ENCODE measurements around the gene GAB2. TPM values are rescaled to one million over a fixed set of nuclear protein-coding genes. Genes with fewer than 3 reads are reported as not detected.
"Not testable (repeated sequence)": the region's sequence is repeated elsewhere in the genome, so short reads cannot be mapped to it uniquely, and the experiment has no call there.

Gene GAB2
- total RNA-seq, 2 donors from 2014 or later = 27.7 to 29.8 TPM

DNA sequence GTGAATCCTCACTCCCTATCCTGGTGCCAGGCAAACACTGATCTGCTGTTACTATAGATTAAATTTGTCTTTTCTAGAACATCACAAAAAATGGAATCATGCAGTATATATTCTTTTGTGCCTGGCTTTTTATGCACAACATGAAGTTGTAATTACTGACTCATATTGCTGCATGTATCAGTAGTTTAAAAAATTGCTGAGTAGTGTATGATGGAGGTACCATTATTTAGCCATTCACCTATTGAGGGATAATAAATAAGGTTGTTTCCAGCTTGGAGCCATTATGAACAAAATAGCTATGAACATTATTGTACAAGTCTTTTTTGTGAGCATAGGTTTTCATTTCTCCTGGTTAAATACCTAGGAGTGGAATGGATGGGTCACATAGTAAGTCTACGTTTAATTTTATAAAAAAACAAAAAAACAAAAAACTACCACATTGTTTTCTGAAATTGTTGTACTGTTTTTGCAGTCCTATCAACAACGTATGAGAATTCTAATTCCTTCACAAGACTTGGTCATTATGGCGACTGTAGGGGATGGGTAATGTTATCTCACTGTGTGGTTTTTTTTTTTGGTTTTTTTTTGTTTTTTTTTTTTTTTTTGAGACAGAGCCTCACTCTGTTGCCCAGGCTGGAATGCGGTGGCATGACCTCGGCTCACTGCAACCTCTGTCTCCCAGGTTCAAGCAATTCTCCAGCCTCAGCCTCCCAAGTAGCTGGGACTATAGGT is 117.3 kb downstream of the GAB2 start:
- intact Hi-C loops (cut with DNase I, micrococcal nuclease) = no loop called here
- ATAC-seq (no peak), DNase-seq (no peak)

DNA sequence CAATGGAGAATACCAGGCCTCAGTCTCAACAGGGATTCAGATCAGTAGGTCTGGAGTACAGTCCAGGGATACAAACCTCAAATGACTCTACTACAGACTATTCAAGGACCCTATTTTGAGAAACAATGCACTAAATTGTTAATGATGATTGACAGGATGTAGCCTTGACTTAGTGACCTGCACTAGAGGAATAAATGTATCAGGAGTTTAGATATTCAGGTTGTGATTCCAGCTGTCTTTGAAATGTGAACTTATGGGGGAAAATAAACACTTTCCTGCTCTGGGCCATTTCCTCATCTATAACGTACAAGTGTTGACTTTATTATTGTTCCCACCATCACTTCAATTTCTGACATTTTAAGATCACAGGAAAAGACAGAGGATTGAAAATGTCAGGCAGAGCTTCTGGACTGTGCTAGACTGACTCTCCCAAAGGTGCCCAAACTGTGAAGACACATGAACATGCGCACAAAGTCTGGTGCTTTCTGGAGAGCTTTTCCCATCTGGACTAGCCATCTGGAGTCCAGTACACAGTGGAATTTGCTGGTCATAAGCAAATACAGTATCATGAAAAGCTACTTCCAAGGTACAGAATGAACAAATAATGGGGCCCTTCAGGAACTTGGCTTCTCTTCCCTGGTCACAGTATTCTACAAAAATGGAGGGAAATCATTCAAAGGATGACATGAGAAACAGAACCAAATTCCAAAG is 118.5 kb downstream of the GAB2 start:
- ATAC-seq = no peak
- no peak for DNase-seq
- intact Hi-C loops (cut with DNase I, micrococcal nuclease) = no loop called here

DNA sequence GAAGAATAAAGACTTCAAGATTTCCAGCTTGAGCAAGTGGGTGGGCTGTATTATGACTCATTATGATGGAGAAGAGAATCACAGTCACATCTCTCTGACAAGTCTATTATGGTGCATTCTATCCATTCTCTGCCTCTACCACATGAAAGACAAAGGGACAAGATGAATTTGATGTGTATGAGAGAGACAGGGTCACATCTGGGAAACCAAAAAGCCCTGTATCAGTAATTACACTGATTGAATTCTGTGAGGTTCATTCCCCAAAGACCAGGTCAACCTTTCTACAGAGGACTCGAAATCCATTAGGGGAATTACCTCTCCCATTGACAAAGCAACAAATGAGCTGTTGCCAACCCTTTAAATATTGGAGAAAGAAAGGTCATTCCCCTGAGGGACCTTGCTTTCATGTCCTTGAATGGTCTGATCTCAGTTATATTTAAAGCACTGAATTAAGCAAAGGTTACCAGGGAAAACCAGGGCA is 119.3 kb downstream of the GAB2 start:
- intact Hi-C loops (cut with DNase I, micrococcal nuclease) = no loop called here
- no peak for DNase-seq
- no peak for ATAC-seq

DNA sequence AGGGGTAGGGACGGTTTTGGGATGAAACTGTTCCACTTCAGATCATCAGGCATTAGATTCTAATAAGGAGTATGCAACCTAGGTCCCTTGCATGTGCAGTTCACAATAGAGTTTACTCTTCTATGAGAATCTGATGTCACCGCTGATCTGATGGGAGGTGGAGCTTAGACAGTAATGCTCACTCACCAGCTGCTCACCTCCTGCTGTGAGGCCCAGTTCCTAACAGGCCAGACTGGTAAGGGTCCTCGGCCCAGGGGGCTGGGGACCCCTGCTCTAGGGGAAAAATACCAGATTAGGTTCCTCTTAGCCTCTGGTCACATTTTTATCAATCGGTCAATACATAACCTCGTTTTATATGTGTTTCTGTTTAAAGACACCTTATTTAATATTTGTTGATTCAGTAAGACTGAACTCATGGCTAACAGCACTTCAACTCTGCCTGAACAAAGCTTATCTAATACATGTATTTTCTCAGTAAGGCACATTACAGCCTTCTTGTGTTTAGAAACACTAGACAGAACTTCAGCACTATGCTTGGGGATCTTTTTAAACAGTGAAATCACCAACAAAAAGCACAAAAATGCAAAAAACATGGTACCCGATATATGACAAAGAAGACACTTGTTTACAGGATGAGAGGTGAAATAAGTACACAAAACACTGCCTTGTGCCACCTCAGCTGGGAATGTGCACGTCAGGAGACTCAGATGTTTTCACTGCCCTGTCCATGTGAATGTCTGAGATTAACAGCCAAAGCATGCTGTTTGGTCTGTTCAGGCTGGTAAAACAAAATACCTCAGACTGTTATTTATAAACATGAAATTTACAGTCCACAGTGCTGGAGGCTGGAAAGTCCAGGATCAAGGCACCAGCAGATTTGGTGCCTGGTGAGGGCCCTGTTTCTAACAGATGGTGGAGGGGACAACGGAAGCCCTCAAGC is 121.4 kb downstream of the GAB2 start:
- ATAC-seq = no peak
- intact Hi-C loops (cut with DNase I, micrococcal nuclease) = no loop called here
- no peak for DNase-seq

DNA sequence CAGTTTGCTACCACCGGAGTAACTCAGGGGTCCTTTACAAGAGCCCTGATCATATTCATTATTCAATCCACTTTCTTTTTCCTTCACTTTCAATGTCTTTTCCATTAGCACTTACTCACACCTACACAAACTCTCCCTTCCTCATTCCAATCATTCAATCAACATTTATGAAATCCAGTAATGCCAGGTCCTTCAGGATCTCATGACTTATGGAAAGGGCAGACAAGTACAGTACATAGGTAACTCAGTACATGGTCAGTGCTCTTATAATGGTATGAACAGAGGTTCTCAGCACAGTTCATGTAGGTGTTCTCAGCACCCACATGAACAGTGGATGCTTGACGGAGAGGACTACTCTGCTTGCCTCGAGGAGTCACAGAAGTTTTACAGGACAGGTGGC is 122.3 kb downstream of the GAB2 start:
- intact Hi-C loops (cut with DNase I, micrococcal nuclease) = no loop called here
- ATAC-seq (peak; percentile 13), DNase-seq (no peak)

DNA sequence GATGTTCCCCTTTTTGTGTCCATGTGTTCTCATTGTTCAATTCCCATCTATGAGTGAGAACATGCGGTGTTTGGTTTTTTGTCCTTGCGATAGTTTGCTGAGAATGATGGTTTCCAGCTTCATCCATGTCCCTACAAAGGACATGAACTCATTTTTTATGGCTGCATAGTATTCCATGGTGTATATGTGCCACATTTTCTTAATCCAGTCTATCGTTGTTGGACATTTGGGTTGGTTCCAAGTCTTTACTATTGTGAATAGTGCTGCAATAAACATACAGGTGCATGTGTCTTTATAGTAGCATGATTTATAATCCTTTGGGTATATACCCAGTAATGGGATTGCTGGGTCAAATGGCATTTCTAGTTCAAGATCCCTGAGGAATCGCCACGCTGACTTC is 123.5 kb downstream of the GAB2 start:
- DNase-seq; ATAC-seq; intact Hi-C loops (cut with DNase I, micrococcal nuclease): not testable (repeated sequence)

DNA sequence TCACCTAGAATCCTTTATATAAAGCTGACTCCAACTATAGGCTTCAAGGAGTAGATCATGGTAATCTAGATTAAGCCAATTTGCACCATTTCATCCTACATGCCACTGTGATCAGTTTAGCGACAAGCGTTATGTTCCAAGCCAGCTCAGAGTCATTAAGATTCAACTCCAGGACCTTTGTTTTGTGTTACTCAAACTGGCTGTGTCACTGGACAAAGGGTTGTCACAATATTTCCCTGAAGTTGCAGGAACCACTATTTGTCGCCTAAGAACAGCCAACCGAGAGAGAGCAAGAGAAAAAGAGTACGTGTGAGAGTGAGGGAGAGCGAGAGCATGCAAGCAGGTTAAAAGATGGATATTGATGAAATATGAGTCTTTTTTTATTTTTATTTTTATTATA is 124.1 kb downstream of the GAB2 start:
- DNase-seq (no peak), ATAC-seq (no peak)
- intact Hi-C loops (cut with DNase I, micrococcal nuclease) = no loop called here

DNA sequence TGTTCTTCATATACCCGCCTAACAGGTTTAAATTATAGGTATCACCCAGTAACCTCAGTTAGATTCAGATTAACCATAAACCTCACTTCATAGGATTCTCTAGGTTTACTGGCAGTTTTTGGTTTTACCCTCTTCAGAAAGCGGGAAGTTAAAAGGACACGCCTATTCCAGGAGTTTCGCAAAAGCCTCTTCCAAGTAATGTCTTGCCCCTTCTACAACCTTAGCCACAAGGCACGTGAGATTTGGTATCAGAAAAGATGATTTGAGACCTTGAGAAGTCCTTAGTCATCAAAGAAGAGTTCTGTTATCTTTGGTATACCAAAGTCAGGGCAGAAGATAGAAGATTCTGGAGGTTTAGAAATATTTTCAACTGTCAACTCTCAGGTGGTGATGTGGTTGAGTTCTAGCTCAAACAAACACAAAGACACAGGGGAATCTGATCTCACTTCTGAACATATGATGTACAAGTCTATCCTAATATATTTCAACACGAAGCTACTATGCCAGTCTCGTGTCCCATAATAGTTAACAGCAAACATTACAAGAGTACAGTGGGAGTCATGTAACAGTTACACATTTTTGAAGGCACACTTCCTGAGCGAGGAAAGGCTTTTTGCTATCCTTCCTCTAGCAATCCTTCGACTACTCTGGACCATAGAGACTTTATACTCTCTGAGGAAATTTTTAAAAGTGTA is 125.4 kb downstream of the GAB2 start:
- intact Hi-C loops (cut with DNase I, micrococcal nuclease) = no loop called here
- DNase-seq (no peak), ATAC-seq (no peak)

DNA sequence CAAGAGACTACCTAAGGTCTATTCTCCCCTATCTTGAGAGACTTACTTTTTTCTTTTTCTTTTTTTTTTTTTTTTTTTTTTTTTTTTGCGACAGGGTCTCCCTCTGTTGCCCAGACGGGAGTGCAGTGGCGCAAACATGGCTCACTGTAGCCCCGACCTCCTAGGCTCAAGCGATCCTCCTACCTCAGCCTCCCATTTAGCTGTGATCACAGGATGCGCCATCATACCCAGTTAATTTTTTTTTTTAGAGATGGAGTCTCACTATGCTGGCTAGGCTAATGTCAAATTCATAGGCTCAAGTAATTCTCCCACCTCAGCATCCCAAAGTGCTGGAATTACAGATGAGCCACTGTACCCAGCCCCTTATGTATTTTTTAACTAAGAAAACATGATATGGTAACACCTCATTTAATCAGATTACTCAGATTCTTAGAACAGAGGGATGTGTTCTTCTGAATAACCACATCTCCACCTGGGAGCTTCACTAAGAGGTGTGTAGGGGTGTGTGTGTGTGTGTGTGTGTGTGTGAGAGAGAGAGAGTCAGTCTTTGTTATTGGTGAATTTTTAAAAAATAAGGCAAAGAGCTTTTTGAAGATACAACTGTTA is 126.0 kb downstream of the GAB2 start:
- intact Hi-C loops (cut with DNase I, micrococcal nuclease) = no loop called here
- DNase-seq (no peak), ATAC-seq (no peak)

DNA sequence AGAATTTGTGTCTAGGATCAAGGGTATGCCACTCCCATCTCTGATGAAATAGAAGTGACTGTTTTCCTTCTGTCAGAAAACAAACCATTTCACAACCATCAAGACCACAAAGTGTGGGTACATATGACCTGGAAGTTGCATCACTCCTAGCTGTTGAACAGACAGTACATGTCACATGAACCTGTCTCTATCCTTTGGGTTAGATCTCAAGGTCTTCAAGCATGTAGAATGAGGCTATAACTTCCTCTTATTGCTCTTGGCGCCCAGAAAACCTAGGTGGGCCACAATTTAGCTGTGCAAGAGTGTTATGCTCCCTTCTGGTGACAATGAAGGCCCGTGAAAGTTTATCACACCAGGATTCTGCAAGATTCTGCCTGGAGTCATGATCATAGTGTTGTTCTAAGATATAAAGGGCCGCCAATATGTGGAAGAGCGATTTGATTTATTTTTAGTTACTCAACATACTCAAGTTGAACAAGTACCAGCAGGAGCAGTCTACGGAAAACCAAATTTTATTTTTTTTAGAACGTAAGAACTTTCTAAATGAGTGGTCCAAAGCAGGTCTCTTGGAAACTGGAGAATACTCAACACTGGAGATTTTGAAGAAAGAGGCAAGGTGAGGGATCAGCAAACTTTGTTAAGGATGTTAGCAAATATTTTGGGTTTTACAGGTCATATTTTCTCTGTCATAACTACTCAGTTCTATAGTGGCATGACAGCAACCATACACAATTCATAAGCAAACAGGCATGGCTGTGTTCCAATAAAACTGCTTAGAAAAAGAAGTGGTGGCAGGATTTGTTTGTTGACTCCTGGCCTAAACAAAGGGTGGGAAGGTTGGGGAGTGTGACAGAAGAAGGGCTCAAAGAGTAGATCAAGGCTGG is 127.1 kb downstream of the GAB2 start:
- DNase-seq (no peak), ATAC-seq (peak; percentile 26)

DNA sequence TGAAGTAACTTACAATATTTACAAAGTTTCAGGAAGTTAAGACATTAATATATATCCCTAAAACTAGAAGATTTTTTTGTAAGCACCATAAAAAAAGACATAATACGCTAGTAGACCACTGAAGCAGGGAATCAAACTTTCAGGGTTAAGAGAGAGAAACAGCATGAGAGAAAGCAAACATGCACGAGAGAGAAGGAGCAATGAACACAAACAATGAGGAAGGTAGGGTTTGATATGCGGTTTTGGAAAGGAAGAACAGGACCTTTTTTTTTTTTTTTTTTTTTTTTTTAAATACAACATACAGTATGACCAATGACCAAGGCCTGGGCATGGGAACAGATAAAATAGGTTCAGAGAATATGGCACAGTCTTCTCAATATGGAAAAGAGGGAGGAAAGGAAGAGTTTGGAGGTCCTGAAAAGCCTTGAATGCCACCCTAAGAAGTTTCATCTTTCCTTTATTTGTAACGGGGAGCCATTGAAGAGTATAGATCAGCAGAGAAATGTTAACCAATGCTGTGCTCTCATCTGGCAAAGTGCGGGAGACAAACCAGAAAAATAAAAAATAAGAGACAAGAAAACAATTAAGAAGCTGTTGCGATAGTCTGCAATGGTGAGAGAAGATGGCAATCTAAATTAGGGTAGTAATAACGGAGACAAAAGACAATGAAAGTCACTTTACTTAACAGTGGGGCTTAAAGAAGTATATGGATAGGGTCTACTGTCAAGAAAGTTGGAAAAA is 127.9 kb downstream of the GAB2 start:
- intact Hi-C loops (cut with DNase I, micrococcal nuclease) = no loop called here
- DNase-seq (no peak), ATAC-seq (no peak)

More for the DNA sequence above, 127.1 kb downstream of the GAB2 start:
- intact Hi-C loops (cut with DNase I, micrococcal nuclease) = no loop called here

DNA sequence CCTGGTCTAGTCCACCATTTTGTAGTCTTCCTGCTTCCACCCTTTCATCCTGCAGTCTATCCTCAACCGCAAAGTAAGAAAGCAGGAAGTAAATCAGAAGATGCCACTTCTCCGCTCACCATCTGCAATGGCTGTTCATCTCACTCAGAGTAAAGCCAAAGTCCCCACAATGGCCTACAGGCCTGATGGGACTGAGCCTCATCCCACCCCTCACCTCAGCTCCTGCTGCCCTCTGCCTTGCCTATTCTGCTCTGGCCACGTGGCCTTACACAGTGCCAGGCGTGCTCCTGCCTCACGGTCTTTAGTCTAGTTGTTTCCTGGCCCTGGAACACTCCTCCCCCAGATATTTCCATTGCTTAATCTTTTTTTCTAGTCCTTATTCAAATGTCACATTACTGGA is 133.4 kb downstream of the GAB2 start:
- intact Hi-C loops (cut with DNase I, micrococcal nuclease) = no loop called here
- ATAC-seq (no peak), DNase-seq (no peak)

DNA sequence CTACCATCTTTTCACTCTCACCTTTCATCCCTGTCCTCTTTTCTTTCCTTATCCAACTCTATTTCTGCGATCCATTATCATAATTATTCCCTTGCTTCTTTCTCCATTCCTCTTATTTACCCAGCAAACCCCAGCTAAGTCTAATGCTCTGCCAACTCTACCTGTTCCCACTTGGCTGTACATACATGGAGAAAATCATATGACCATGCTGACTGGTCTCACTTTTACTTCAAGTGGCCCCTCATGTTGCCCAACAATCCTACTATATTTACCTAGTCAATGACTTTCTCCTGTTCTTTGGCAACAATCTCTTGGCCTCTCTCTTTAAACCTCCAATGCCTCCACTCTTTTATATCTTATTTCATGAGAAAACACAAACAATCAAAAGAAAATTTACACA is 134.8 kb downstream of the GAB2 start:
- ATAC-seq = no peak
- no peak for DNase-seq
- intact Hi-C loops (cut with DNase I, micrococcal nuclease) = no loop called here

DNA sequence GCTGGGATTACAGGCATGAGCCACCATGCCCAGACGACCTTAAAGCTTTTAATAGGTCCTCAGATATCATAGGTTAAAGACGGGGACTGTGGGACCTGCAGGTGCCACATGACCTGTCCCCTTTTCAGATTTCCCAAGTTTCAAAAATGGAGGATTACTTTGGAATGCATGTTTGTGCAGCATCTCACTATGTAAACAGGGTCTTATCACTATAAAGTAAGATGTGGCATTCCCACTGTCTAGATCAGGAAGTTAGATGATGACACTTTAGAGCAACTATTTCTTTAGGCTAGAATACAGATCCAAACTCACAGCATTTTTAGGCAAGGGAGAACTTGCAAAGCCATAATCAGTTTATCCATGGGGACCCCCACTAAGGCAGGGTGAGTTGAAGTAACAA is 136.1 kb downstream of the GAB2 start:
- no peak for ATAC-seq
- intact Hi-C loops (cut with DNase I, micrococcal nuclease) = no loop called here

DNA sequence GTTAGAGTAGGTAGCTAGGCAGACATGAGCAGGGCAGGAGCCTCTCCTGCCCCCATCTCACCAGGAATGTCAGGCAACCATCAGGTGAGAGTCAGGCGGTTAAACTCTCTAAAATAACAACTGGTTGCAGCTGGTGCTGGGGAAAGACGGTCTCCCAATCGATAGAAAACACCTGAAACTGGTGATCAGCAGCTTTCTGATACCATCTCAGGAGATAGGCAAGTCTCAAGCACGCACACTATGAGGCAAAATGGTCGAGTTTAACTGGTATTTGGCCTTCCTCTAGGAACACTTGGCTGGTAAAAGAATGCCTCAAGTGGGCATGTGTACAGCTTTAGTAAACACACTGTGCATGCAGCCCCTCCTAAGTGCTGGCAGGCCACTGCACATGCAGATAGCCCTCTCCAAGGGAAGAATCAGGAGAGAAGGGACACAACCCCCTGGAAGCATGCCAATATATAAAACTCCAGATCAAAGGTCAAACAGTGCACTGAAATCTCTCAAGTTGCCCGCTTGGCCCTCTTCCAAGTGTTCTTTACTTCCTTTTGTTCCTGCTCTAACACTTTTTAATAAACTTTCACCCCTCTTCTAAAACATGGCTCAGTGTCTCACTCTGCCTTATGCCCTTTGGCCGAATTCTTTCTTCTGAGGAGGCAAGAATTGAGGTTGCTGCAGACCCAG is 140.2 kb downstream of the GAB2 start:
- intact Hi-C loops (cut with DNase I, micrococcal nuclease) = no loop called here
- ATAC-seq (peak; percentile 82), DNase-seq (peak; percentile 71 to 74)

More for the DNA sequence above, 136.1 kb downstream of the GAB2 start:
- no peak for DNase-seq

DNA sequence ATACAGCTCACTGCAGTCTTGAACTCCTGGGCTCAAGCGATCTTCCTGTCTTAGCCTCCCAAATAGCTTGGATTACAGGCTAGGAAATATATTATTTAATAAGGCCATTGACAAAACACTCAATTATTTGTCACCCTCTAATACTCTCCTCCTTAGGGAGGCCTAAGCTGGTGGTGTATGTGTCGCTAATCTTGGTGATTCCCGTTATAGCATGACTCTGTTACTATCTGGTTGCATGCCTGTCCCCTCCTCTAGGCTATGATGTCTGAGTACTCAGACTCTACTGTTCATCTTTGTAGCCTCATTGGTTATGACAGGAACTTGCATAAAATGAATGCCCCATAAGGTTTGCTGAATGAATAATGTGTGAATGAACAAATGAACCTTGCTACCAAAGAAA is 141.3 kb downstream of the GAB2 start:
- intact Hi-C loops (cut with DNase I, micrococcal nuclease) = no loop called here
- no peak for ATAC-seq
- no peak for DNase-seq

All from left colon (tissue), 2 donors.